ENCODE measurements around the gene SLC25A18.

The SLC25A18 gene

DNA sequence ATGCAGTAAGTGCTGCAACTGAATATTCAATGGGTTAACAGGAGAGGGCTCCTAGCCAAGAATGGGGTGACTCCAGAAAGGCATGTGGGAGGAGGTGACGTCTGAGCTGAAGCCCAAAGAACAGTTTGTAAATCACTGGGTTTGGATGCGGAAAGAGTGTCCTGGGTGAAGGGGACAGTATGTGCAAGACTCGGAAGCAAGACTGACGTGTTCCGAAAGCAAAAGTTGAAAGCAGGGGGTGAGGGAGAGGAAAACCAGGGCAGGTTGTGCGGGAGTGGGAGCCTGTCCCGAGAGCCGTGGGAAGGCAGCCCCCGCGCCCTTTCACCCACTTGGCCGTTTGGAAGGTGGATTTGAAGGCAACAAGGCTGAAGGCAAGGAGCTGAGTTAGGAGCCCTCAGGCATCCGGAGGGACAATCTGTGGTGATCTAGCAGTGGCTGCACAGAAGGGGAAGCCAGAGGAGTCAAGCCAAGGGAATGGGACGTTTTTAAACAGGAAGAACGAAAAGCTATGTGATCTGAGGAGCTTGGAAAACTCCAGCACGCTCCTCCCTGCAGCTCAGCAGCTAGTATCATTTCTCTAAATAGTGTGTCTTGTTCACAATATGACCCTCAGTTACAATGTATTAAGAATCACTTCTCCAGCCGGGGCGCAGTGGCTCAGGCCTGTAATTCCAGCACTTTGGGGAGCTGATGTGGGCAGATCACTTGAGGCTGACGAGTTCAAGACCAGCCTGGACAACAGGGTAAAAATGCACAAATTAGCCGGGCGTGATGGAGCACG lies 7.7 kb downstream of the SLC25A18 start:
- peak; percentile 80 for DNase-seq

- no peak for DNase-seq
Observed at GRCh38 chr22:17575151-17575550, 11.9 kb downstream of the SLC25A18 start.

GRCh38 chr22:17575681-17576080 lies 12.4 kb downstream of the SLC25A18 start:
- DNase-seq = no peak

DNA sequence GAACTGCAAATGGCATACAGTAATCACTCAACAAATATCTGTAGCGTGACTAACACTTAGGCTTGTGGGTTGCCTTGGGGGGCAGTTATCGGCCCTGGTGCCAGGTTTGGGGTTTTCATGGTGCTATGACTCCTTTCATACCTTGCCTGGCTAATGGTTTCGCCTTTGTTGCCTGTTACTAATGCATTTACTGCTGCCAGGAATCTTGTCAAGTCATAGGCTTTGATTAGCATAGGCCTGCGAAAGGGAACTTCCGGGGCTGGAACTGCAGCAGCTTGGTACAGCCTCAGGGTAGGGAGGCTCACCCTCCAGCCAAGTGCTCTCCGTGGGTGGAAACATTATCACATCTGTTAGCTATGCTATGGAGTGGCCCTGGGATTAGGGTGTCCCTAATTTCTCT lies 13.2 kb downstream of the SLC25A18 start:
- DNase-seq = peak; percentile 93

DNA sequence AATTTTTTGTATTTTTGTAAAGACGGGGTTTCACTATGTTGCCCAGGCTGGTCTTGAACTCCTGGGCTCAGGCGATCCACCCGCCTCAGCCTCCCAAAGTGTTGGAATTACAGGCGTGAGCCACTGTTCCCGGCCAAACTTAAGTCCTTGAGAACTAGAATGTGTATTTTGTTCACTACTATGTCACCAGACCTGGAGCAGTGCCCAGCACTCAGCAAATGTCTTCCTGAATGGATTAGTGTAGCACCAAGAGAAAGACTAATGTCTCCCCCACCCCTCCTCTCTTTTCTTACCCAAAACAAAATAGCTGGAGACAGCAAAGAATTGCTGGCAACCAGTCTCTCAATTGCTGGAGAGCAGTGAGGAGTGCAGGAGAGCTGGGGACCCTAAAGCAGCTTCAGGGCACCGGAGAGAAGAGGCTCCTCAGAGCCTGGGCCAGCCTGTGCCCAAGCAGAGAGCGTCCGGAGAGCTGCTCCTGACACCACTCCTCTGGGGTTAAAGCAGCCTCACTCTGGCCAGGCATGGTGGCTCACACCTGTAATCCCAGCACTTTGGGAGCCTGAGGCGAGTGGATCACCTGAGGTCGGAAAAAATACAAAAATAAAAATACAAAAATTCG lies 14.9 kb downstream of the SLC25A18 start:
- DNase-seq = no peak

DNA sequence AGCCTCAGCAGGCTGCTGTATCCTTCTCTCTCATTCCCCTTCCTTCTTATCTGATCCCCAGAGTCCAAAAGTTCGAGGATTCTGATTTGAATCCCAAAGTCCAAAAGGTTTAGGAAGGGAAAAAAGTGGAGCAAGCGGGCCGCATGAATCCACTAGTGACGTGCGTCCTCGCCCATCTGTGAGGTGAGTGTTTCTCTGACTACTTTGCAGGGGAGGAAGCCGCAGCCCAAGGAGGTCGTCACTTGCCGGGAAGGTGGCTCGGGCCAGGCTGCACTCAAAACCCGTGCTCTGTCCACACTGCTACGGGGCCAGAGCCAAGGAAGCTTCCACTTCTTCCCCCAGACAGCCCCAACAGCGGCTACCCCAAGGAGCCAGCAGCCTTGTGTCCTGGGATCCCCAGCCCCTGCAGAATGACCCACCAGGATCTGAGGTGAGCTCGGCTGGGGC lies 16.3 kb downstream of the SLC25A18 start:
- no peak for DNase-seq

- peak; percentile 71 for DNase-seq
Observed at GRCh38 chr22:17580441-17581031, 17.2 kb downstream of the SLC25A18 start.

DNA sequence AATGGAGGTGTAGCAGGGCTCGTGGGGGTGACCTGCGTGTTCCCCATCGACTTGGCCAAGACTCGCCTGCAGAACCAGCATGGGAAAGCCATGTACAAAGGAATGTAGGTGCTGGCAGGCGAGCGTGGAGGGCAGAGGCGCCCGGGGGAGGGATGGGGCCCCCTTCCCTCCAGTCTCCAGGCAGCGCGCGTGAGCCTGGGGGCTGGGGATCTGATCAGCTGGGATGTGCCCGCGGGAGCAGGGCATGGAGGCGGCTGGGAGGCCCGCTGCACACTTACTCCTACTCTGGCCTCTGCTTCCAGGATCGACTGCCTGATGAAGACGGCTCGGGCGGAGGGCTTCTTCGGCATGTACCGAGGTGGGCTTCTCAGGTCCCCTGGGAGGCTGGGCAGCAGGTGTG lies 17.8 kb downstream of the SLC25A18 start:
- DNase-seq = no peak

DNA sequence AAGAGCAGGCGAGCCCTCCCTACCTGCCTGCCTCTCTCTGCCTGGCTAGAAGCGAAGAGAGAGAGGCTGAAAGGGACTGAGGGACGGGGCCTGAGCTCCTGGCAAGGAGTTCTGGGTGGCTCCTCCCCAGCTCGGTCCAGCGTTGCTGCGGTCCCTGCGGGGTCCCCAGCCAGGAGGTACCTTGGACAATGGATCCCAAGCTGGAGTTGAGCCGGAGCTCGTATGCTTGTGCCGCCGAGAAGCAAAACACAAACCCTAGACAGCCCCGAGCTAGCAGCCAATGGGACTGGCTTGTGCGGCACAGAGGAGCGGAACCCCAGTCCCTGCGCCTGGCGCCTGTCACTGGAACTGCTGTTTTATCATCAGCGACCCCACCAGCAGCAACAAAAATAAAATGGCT lies 18.3 kb downstream of the SLC25A18 start:
- no peak for DNase-seq

- no peak for DNase-seq
Observed at GRCh38 chr22:17583151-17583550, 19.9 kb downstream of the SLC25A18 start.

DNA sequence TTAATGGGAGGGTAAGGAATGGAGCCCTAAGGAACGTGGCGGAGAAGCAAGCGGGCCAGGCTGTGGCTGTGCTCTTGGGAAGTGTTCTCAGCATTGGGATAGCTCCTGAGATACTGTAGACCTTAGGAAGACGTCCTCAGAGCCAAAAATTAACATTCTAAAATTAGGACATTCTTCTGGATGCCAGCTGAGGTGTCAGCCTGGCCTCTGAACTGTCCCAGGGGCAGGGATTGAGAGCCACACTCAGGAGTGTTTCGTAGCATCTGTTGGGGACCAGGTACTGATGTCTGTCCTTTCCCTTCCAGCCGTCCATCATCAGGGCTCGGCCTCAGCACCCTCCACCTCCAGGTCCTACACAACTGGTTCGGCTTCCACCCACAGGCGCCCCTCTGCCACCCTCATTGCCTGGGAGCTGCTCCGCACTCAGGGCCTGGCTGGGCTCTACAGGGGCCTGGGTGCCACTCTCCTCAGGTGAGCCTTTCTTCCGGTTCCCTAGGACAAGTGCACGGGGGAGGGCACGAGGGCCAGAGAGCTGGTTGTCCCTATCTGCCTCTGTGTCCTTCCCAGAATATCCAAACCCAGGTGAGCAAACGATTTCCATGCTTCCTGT lies 23.6 kb downstream of the SLC25A18 start:
- DNase-seq = no peak

- DNase-seq = no peak
Observed at GRCh38 chr22:17587629-17588028, 24.3 kb downstream of the SLC25A18 start.

DNA sequence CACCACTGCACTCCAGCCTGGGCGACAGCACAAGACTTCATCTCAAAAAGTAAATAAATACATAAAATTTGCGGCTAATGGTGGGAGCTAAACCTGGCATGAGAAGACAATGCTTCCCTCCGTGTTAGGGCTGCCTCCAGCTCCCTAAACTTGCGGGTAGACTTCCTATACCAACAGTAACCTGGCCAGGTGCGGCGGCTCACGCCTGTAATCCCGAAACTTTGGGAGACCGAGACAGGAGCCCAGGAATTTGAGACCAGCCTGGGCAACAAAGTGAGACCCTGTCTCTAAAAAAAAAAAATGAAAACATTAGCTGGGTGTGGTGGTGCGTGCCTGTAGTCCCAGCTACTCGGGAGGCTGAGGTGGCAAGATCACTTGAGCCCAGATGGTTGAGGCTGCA lies 25.3 kb downstream of the SLC25A18 start:
- DNase-seq = no peak

DNA sequence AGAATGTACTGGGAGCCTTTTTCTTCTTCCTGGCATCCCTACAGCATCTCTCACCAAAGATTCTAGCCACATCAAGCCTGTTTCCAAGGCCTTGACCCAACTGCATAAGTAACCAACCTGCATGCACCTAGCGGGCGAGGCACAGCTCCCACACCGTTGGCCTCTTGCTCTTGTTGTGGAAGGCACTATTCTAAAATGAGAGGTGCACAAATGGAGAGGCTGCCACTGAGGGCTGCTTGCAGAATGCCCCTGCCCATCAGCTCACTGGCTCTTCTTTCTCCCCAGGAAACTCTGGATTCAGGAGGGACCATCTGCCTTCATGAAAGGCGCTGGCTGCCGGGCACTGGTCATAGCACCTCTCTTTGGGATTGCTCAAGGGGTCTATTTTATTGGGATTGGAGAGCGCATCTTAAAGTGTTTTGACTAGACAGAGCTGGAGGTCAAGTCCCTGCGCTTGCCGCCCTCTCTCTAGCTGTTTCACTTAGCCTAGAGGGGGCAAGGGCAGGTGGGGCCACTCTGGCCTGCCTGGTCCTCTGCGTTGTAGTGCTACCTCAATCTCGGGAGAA lies 26.6 kb downstream of the SLC25A18 start:
- DNase-seq = no peak

DNA sequence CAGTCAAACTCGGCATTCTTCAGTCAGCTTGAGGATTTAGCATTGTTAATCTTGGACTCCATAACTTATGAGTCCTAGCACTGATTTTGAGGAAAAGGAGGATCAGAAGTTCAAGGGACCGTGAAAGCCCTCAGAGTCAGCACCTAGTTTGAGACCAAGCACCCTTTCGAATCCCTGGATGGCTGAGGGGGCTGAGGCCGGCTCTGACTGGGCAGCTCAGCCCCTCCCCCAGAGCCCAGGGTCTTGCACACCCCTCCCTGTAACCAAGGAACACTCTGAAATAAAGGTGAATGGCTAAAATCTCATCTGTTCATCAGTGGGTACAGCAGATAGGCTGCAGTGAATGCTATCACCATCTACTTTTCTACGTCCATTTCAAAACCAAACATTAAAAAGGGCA lies 27.3 kb downstream of the SLC25A18 start:
- no peak for DNase-seq

- DNase-seq = no peak
Observed at GRCh38 chr22:17592201-17592600, 28.9 kb downstream of the SLC25A18 start.

DNA sequence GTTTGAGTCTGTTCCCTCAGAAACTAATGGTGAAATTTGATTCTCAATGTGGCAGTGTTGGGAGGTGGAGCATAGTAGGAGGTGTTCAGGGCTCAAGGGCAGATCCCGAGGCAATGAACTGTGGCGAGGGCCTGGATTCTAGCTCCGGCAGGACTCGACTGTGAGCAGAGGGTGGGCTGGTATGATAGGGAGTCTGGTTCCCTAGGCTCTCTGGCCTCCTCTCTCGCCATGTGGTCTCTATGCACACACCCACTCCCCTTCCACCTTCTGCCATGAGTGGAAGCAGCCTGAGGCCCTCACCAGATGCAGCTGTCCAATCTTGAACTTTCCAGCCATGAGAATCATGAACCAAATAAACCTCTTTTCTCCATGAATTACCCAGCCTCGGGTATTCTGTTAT lies 32.9 kb downstream of the SLC25A18 start:
- no peak for DNase-seq

- no peak for DNase-seq
Observed at GRCh38 chr22:17597217-17597616, 33.9 kb downstream of the SLC25A18 start.

- DNase-seq = no peak
Observed at GRCh38 chr22:17598318-17598717, 35.0 kb downstream of the SLC25A18 start.

DNA sequence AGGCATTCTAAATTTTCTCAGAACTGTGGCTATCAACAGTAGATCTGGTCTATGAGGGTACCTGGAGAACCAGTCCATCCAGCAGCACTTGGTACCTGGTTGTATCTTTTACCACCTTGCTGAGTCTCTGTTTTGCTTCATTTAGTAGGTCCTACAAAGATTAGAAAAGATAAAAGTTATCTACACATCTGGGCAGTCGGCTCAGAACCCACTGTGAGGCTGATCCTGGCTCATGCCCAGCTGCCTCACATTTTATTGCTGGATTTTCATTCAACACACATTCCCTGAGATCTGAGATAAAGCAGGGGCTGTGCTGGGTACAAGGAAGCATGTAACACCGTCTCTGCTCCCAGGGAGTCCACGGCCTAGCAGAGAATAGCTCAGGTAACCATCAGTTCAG lies 37.7 kb downstream of the SLC25A18 start:
- no peak for DNase-seq

- no peak for DNase-seq
Observed at GRCh38 chr22:17603668-17604067, 40.4 kb downstream of the SLC25A18 start.

- DNase-seq = no peak
Observed at GRCh38 chr22:17606496-17606895, 43.2 kb downstream of the SLC25A18 start.

GRCh38 chr22:17607891-17608521 lies 44.7 kb downstream of the SLC25A18 start:
- no peak for DNase-seq

Data from islet precursor cell (in vitro differentiated cells).